ENCODE measurements around the gene NFKBIZ. TPM values are rescaled to one million over a fixed set of nuclear protein-coding genes. Genes with fewer than 3 reads are reported as not detected.
"Not testable (repeated sequence)": the region's sequence is repeated elsewhere in the genome, so short reads cannot be mapped to it uniquely, and the experiment has no call there.

NFKBIZ gene
- polyA plus RNA-seq, 1 experiment: 27.3 TPM

DNA sequence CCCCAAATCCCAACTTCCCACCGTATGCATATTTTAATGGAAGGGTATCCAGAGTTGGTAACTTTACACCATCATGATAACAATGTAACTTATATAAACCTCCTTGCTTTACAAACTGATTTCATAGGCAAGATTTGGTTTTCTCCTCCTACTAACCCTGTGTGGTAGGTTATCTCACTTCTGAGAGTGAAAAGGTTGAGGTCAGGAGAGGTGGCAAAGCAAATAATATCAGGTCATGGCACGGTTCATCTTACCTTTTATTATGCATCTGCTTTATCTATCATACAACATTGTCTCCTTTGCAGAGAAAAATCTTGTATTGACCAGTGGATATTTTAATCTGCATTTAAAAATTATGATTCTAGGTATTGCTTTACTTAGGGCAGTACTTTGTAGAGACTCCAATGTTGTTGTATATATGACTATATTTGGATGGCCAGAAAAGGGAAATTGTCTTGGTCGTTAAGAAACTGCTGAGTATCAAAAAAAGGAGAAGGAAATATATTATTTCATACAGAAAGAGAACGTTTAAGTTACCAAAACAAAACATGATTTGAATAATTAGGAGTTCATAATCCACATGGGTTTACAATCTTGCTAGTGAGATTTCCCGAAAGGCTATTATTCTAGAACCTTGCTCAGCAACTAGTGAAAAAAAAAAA lies 30.4 kb downstream of the NFKBIZ start:
- Histone ChIP-seq H3K4me3 (ENCODE audit: low read depth, low read length) (no peak overlapping the region), H3K27ac (ENCODE audit: low read depth, low read length) (no peak overlapping the region), H3K9me3 (ENCODE audit: control insufficient read depth, insufficient read depth, low read length) (no peaks in the 10 kb centered on the region), H3K27me3 (ENCODE audit: control insufficient read depth, insufficient read depth, low read length) (no peaks in the 10 kb centered on the region)
- CTCF ChIA-PET: no interaction called here
- POLR2A ChIA-PET: no interaction called here
- DNase-seq (ENCODE audit: low read depth, low spot score): no peak
- TF ChIP-seq, protein P1, sequence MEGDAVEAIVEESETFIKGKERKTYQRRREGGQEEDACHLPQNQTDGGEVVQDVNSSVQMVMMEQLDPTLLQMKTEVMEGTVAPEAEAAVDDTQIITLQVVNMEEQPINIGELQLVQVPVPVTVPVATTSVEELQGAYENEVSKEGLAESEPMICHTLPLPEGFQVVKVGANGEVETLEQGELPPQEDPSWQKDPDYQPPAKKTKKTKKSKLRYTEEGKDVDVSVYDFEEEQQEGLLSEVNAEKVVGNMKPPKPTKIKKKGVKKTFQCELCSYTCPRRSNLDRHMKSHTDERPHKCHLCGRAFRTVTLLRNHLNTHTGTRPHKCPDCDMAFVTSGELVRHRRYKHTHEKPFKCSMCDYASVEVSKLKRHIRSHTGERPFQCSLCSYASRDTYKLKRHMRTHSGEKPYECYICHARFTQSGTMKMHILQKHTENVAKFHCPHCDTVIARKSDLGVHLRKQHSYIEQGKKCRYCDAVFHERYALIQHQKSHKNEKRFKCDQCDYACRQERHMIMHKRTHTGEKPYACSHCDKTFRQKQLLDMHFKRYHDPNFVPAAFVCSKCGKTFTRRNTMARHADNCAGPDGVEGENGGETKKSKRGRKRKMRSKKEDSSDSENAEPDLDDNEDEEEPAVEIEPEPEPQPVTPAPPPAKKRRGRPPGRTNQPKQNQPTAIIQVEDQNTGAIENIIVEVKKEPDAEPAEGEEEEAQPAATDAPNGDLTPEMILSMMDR (IDR thresholded peaks at IDR 0.05; ENCODE audit: low read depth, low read length): no peak

DNA sequence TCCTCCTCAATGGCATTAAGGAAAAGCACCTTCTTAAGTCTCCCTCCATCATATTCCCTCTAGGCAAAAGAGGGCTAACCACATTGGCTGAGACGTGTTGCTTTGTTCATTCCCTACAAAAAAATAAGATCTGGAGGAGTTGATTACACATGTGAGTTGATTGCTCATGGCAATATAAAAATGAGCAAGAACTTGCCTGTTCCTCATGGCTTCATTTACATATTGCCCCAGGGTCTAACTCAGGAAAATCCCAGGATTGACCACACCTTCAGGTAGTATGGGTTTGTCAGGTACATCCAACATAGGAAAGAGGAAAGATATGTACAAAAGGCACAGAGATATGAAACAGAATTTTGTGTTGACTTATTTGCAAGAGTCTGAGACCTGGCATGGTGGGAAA lies 35.5 kb downstream of the NFKBIZ start:
- Histone ChIP-seq H3K4me3 (ENCODE audit: low read depth, low read length) (no peak overlapping the region), H3K27me3 (ENCODE audit: control insufficient read depth, insufficient read depth, low read length) (no peaks in the 10 kb centered on the region), H3K27ac (ENCODE audit: low read depth, low read length) (no peak overlapping the region), H3K9me3 (ENCODE audit: control insufficient read depth, insufficient read depth, low read length) (no peaks in the 10 kb centered on the region)
- DNase-seq (ENCODE audit: low read depth, low spot score): no peak
- CTCF ChIA-PET: no interaction called here
- POLR2A ChIA-PET: no interaction called here
- TF ChIP-seq, protein P1 (IDR thresholded peaks at IDR 0.05; ENCODE audit: low read depth, low read length): no peak

DNA sequence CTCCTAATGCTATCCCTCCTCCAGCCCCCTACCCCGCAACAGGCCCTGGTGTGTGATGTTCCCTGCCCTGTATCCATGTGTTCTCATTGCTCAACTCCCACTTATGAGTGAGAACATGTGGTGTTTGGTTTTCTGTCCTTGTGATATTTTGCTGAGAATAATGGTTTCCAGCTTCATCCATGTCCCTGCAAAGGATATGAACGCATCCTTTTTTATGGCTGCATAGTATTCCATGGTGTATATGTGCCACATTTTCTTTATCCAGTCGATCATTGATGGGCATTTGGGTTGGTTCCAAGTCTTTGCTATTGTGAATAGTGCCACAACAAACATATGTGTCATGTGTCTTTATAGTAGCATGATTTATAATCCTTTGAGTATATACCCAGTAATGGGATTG lies 36.3 kb downstream of the NFKBIZ start:
- H3K27me3 ChIP-seq (ENCODE audit: control insufficient read depth, insufficient read depth, low read length); CTCF ChIA-PET; H3K4me3 ChIP-seq (ENCODE audit: low read depth, low read length); DNase-seq (ENCODE audit: low read depth, low spot score); POLR2A ChIA-PET; H3K27ac ChIP-seq (ENCODE audit: low read depth, low read length); H3K9me3 ChIP-seq (ENCODE audit: control insufficient read depth, insufficient read depth, low read length): not testable (repeated sequence)

DNA sequence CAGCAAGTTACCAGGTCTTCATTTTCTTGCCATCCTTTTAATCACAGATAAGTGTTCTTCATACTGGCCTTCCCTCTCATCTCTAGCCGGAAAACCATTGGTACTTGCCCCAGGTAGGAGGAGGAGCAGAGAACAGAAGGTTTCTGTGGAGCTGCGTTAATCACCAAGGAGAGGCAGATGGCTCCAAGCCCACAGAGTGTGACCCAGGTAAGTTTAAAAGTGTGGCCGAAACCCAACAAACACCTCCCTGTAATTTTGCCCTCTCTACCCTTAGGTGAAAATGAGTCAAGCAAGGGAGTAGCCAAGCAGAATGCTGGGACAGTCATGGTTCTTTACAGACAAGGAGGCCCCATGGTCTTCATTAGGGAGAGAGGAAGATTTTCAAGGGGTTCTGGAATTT lies 37.3 kb downstream of the NFKBIZ start:
- H3K4me3 ChIP-seq (ENCODE audit: low read depth, low read length): no peak overlapping the region
- no peaks in the 10 kb centered on the region for H3K27me3 ChIP-seq (ENCODE audit: control insufficient read depth, insufficient read depth, low read length)
- no peak overlapping the region for H3K27ac ChIP-seq (ENCODE audit: low read depth, low read length)
- CTCF ChIA-PET: no interaction called here
- POLR2A ChIA-PET: no interaction called here
- H3K9me3 ChIP-seq (ENCODE audit: control insufficient read depth, insufficient read depth, low read length): no peaks in the 10 kb centered on the region
- TF ChIP-seq, protein P1 (IDR thresholded peaks at IDR 0.05; ENCODE audit: low read depth, low read length): no peak
- no peak for DNase-seq (ENCODE audit: low read depth, low spot score)

DNA sequence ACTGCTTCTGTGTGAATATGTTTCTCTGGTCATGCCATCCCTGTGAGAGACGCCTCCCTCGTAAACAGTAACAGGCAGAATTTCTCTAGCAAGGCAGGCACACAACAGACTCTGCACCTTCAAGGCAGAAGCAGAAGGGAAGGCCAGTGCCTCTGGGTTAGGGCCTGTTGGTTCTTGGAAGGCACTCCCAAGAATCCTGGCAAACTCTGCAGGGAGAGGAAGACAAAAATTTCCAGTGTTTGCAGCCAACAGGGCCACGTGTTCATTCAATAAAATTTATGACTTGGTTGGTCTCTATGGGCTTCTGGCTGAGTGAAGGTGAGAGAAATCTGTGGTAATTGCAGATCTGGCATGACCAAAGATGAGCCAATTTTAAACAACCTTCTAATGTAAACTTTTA lies 39.3 kb downstream of the NFKBIZ start:
- ChIA-PET POLR2A (no interaction called here), CTCF (no interaction called here)
- Histone ChIP-seq H3K27ac (ENCODE audit: low read depth, low read length) (no peak overlapping the region), H3K4me3 (ENCODE audit: low read depth, low read length) (no peak overlapping the region), H3K9me3 (ENCODE audit: control insufficient read depth, insufficient read depth, low read length) (no peaks in the 10 kb centered on the region), H3K27me3 (ENCODE audit: control insufficient read depth, insufficient read depth, low read length) (no peaks in the 10 kb centered on the region)
- TF ChIP-seq, protein P1 (IDR thresholded peaks at IDR 0.05; ENCODE audit: low read depth, low read length): no peak
- DNase-seq (ENCODE audit: low read depth, low spot score): no peak

Data from AG04450 (cell line).